Activated T-helper 1 cell treated with anti-CD3 and anti-CD28 coated beads, Interleukin-12 subunit alpha, Interleukin-12 subunit beta, Interleukin-2, Interleukin-4 antibody, amounts not matched to agents 30 ng/mL and 10 ng/mL and 1 ng/mL, durations not matched to agents 14 hours and 24 hours and 36 hours (primary cell): ENCODE results near the gene RPGR. TPM values are rescaled to one million over a fixed set of nuclear protein-coding genes. Genes with fewer than 3 reads are reported as not detected.
A peak's percentile ranks its signal among the peaks of the same experiment; 100 is the strongest.

Experiments used
- DNase-seq: peaks from one replicate; pipeline ENCODE4 v3.0.0; 2021; ENCODE audit warnings: low spot score
- H3K27ac Mint-ChIP-seq: one replicate; pipeline ENCODE4 v1.8.0; 2021; ENCODE audit warnings: mild to moderate bottlenecking, mixed read lengths
- H3K27me3 Mint-ChIP-seq: one replicate; pipeline ENCODE4 v1.8.0; 2022; ENCODE audit warnings: mild to moderate bottlenecking, moderate library complexity, mixed read lengths; ENCODE audit not compliant: insufficient read depth
- H3K36me3 Mint-ChIP-seq: one replicate; pipeline ENCODE4 v1.8.0; 2021; ENCODE audit warnings: low read depth, mixed read lengths
- H3K4me1 Mint-ChIP-seq: one replicate; pipeline ENCODE4 v1.8.0; 2021; ENCODE audit warnings: low read depth, mixed read lengths
- H3K4me3 Mint-ChIP-seq: one replicate; pipeline ENCODE4 v1.8.0; 2021; ENCODE audit warnings: mild to moderate bottlenecking, moderate library complexity, mixed read lengths
- H3K9me3 Mint-ChIP-seq: one replicate; pipeline ENCODE4 v1.8.0; 2021; ENCODE audit warnings: mixed read lengths
- intact Hi-C: fragments of 100-400 bp; cut with micrococcal nuclease; formaldehyde crosslinking; loops from one replicate; pipeline ENCODE4 v1.15.1; 2024
- total RNA-seq: library from RNA; stranded (reverse); gene quantifications from 2 replicates; pipeline ENCODE4 v1.2.3, GENCODE V29; 2022

RPGR gene
- total RNA-seq, 1 donor from 2014 or later = 9.3 TPM

DNA sequence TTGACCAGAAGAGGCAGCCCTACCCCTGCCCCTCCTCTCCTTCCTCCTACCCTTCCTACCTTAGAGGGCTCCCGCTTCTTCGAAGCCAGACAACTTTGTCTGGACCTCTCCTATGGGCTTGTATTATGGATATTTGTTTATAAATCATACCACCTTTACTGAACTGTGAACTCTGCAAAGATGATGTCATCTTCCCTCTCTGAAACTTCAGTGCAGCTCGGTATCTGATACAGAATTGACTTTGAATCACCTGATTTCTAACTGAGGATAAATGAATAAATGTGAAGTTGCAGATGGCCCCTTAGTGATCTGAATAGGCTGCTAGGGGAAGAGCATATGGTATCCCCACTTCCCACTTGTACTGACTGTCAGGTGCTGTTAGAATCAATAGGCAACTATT, 24.0 kb upstream of the RPGR start:
- Mint-ChIP-seq H3K4me1 (no peaks in the 10 kb centered on the region), H3K9me3 (no peaks in the 10 kb centered on the region), H3K36me3 (no peaks in the 10 kb centered on the region), H3K27me3 (no peaks in the 10 kb centered on the region), H3K27ac (no peak overlapping the region), H3K4me3 (no peak overlapping the region)
- no peak for DNase-seq
- intact Hi-C loops = no loop called here

DNA sequence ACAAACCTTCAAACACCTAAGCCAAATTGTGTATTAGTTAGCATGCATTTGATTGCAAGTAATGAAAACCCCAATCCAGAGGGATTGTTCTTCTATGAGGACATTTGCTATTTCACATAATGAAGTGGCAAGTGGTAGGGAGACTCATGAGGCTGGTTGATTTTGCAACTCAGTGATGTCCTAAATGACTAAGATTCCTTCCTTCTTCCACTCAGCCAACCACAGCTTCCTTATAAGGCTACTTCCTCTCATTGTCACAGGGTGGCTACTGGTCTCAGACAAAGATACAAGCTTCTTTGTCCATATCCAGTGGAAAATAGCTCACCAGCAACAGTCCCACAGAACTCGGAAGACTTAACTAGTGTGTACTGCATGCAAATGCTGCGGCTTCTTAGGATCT, 19.8 kb upstream of the RPGR start:
- Mint-ChIP-seq H3K4me3 (no peak overlapping the region), H3K36me3 (no peaks in the 10 kb centered on the region), H3K27me3 (no peaks in the 10 kb centered on the region), H3K9me3 (no peaks in the 10 kb centered on the region), H3K27ac (no peak overlapping the region), H3K4me1 (no peaks in the 10 kb centered on the region)
- no peak for DNase-seq
- intact Hi-C loops = no loop called here

DNA sequence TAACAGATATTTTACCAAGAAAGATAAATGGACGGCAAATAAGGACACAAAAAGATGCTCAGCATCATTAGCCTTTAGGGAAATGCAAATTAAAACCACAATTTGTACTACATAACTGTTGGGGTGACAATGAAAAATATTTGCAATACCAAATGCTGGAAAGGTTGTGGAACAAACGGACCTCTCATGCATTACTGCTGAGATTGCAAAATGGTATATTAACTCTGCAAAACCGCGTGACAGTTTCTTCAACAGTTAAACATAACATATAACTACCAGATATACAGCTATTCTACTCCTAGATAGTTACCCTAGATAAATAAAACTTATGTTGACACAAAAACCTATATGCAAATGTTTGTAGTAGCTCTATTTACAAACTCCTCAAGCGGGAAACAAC, 18.8 kb upstream of the RPGR start:
- no peak overlapping the region for H3K4me3 Mint-ChIP-seq
- no peak for DNase-seq
- no peaks in the 10 kb centered on the region for H3K4me1 Mint-ChIP-seq
- intact Hi-C loops = no loop called here
- H3K9me3 Mint-ChIP-seq = no peaks in the 10 kb centered on the region
- no peaks in the 10 kb centered on the region for H3K36me3 Mint-ChIP-seq
- H3K27me3 Mint-ChIP-seq = no peaks in the 10 kb centered on the region
- H3K27ac Mint-ChIP-seq = no peak overlapping the region

DNA sequence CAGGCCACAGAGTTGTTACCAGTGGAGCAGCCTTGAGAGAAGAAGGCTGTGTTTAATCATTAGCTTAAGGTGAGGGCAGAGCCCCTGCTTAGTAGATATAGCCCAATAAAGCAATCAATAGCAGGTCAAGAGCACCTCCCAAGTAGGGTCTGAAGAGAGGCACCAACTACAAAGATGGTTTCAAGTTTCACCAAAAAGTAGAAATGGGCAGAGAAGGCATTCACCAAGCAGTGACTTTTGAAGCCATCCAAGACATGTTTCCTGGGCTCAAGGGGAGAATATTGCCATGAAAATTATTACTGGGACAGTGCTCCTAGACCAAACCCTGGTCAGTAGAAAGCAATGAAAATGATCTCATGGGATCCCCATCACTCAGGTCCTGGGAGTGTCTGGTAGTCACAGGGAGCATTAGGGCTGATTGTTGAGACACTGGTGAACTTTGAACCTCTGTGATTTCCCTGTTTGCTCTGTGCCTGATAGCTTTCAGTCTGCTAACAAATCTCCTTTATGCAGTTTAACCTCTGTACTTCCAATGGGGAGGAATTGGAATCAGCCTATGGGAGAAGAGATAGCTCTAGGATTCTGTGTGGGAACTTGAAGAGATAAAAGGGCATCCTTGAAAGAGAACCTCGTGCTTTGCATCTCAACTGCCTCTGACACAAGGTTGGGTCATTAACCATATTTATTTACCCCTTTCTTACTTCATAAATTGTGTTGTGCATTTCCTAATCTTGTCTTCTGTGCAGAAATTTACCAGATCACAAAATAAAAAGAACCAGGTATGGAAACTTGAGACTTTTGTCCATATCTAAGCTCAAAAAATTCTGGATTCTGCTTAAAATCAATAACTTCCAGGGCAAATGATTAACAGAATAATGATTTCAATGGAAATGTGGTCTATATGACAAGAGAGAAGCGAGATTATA, 15.8 kb upstream of the RPGR start:
- Mint-ChIP-seq H3K9me3 (no peaks in the 10 kb centered on the region), H3K27me3 (no peaks in the 10 kb centered on the region), H3K36me3 (no peaks in the 10 kb centered on the region), H3K4me3 (no peak overlapping the region), H3K4me1 (no peaks in the 10 kb centered on the region), H3K27ac (no peak overlapping the region)
- intact Hi-C loops = no loop called here
- no peak for DNase-seq

DNA sequence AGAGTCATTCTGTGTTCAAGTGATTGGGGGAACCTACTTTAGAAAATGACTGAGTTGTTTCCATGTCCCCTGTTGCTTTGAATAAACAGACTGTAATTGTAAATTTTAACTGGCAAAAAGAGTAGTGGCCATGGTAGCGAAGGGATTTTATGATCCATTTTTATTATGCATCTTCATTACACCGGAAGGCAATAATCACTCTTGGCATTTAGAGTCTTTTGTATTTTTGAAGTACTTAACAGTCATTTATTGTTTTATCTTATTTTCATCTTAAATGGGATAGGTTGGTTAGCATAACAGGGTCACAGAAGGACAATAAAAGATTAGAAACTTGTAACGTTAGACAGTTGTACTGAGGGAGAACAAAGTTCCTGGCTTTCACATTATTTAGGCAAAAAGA, 14.1 kb upstream of the RPGR start:
- H3K27ac Mint-ChIP-seq = no peak overlapping the region
- intact Hi-C loops = no loop called here
- no peak for DNase-seq
- H3K4me1 Mint-ChIP-seq = no peaks in the 10 kb centered on the region
- H3K9me3 Mint-ChIP-seq = no peaks in the 10 kb centered on the region
- H3K36me3 Mint-ChIP-seq = no peaks in the 10 kb centered on the region
- no peaks in the 10 kb centered on the region for H3K27me3 Mint-ChIP-seq
- H3K4me3 Mint-ChIP-seq = no peak overlapping the region

DNA sequence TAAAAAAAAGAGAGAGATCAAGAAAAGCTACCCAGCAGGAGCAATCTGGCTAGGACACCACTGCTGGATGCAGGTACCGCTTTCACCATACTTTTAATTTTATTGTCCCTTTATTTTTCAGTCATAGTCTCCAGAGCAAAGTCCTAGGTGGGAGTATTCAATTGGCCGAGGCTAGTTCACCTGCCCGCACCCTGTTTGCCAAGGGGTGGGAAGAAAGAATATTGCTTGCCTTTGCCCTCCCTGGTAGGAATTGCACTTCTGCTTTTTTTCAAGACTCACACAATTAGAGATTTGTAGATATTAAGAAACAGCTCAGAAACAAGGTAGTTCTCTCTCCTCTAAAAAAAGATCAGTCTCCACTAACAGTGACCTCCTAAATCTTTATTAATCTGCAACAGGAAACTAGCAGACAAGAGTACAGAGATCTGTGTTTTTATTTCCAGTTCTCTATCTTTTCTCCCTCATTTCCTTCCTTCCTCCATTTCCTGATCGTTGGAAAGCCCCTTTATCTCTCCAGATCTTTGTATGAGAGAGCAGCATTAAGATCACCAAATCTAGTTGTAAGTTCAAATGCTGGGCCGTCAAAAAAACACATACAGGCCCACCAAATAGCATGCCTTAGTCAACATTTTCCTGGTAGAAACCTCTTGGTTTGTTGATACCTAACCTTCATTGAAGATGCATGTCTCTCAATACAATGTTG, 9.4 kb upstream of the RPGR start:
- no peaks in the 10 kb centered on the region for H3K27me3 Mint-ChIP-seq
- no peaks in the 10 kb centered on the region for H3K4me1 Mint-ChIP-seq
- no peaks in the 10 kb centered on the region for H3K9me3 Mint-ChIP-seq
- H3K4me3 Mint-ChIP-seq = no peak overlapping the region
- H3K36me3 Mint-ChIP-seq = no peaks in the 10 kb centered on the region
- no peak for DNase-seq
- intact Hi-C loops = no loop called here
- no peak overlapping the region for H3K27ac Mint-ChIP-seq

DNA sequence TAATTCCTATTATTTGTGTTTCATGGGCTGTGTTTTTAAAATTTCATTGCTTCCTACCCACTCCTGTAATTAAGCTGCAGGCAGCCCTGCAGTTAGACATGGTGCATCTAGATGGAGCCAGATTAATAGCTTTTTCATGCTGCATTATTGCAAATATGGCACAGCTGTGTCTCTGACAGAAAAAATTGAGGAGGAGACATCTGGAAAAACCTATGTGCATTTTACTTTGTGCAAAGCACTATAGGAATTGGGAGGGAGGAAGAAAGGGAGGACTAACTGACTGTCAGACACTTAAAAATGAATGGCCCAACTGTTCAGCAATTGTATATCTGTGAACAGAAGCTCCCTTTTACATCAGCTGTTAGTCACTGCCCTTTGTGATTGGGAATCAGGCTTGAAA, 8.1 kb upstream of the RPGR start:
- intact Hi-C loops = no loop called here
- Mint-ChIP-seq H3K4me1 (no peaks in the 10 kb centered on the region), H3K4me3 (no peak overlapping the region), H3K36me3 (no peaks in the 10 kb centered on the region), H3K27me3 (no peaks in the 10 kb centered on the region), H3K27ac (no peak overlapping the region), H3K9me3 (no peaks in the 10 kb centered on the region)
- no peak for DNase-seq

DNA sequence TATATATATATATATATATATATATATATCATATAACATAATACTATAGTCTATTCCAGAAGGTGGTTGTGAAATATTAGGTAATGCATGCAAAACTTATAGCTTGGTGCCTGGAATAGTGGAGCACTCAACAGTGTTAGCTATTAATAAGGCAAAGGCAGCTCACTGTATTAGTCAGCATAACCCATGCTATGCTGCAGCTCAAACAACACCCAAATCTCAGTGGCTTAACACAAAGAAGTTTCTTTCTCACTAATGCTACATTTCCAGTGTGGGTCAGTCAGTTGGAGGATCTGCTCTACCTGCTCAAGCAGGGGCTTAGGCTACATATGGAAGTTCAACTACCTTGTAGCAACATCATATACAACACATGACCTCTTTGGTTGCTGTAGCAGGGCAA, 5.2 kb upstream of the RPGR start:
- intact Hi-C loops = no loop called here

DNA sequence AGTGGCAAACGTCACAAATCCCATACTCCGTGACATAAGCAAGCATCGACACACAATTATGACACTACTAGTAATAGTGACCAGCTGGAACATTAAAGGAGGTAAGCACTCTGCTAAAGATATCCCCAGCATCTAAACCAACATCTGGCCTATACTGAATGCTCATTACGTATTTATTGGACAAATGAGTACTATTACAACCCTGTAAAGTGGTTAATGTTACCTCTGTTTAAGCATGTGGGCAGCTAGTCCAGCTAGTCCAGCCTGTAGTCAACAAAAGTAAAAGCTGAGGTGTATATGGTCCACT, 419 bp upstream of the RPGR start:
- intact Hi-C loops = loop anchor here (1.0 to 10.0 kb wide), 7 partner anchors 67 to 582 kb away; partner anchors contain the start of genes DYNLT3 and TSPAN7
- DNase-seq = no peak
- H3K9me3 Mint-ChIP-seq = no peaks in the 10 kb centered on the region
- H3K4me1 Mint-ChIP-seq = peaks cover 8% of the 10 kb centered on the region
- no peaks in the 10 kb centered on the region for H3K27me3 Mint-ChIP-seq
- H3K36me3 Mint-ChIP-seq = no peaks in the 10 kb centered on the region
- peak overlapping the region; percentile 96 for H3K27ac Mint-ChIP-seq
- peak overlapping the region; percentile 92 for H3K4me3 Mint-ChIP-seq

More for the DNA sequence above, 5.2 kb upstream of the RPGR start:
- Mint-ChIP-seq H3K4me3 (no peak overlapping the region), H3K36me3 (no peaks in the 10 kb centered on the region), H3K9me3 (no peaks in the 10 kb centered on the region), H3K27ac (no peak overlapping the region), H3K4me1 (no peaks in the 10 kb centered on the region), H3K27me3 (no peaks in the 10 kb centered on the region)
- no peak for DNase-seq

DNA sequence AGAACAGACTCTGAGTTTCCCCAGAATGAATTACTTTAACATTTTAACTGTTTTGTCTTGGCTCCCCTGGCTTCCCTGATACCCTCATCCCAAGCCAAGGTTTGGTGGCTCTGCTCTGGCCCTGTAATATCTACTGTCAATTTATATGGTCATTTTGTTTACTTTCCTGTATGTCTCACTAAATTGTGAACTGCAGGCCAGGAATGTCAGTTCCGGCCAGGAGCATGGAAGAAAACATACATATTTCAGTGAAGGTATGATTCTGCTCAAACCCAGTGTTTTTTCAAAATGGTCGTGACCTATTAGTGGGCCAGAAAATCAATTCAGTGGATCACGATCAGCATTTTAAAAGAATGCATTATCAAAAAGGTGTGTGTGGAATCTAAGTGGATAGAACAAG, 1.2 kb downstream of the RPGR start:
- no peaks in the 10 kb centered on the region for H3K36me3 Mint-ChIP-seq
- no peaks in the 10 kb centered on the region for H3K27me3 Mint-ChIP-seq
- peak overlapping the region; percentile 92 for H3K4me3 Mint-ChIP-seq
- DNase-seq = no peak
- intact Hi-C loops = loop anchor here (2.0 to 10.0 kb wide), 4 partner anchors 65 to 479 kb away; partner anchors contain the start of genes DYNLT3 and TSPAN7
- peaks cover 8% of the 10 kb centered on the region for H3K4me1 Mint-ChIP-seq
- H3K9me3 Mint-ChIP-seq = no peaks in the 10 kb centered on the region
- H3K27ac Mint-ChIP-seq = peak overlapping the region; percentile 44

DNA sequence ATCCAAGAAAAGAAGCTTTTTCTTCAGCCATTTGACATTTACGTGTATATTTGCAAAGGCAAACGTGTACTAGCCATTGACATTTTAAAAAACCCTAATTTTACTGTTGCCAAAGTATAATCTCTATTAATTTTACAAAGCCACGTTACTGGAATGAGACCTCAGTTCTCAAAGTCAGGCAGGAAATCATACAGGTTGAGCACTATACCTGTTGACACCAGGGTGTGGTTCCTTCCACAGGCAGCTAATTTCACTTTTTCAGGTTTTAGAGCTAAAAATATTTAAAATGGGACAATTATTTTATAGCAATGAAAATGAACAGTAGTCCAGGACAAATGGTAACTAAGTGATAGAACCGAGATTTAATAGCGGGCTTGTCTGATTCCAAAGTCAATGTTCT, 6.5 kb downstream of the RPGR start:
- DNase-seq = no peak
- H3K36me3 Mint-ChIP-seq = no peaks in the 10 kb centered on the region
- no peak overlapping the region for H3K4me3 Mint-ChIP-seq
- no peak overlapping the region for H3K27ac Mint-ChIP-seq
- H3K9me3 Mint-ChIP-seq = no peaks in the 10 kb centered on the region
- H3K4me1 Mint-ChIP-seq = no peaks in the 10 kb centered on the region
- intact Hi-C loops = loop anchor here (10.0 kb wide), 1 partner anchor 244 kb away; the partner anchor contains the start of gene TSPAN7
- H3K27me3 Mint-ChIP-seq = no peaks in the 10 kb centered on the region

DNA sequence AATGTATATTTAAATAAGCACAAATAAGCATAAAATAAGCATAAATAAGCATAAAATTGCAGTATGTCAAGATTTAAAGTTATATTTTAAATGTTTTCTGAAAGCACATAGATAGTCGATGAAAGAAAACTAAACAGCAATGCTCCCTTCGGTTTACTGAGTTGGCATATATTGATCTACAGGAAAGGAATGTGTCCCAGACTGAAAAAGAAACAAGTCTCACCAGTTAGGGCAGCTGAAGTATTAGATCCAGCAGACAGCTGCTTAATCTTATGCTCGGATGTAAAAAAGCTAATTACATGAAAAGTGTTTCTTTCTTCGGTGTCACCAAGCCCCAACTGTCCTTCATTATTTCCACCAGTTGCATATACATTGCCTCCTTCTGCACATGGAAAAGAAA, 8.7 kb downstream of the RPGR start:
- no peaks in the 10 kb centered on the region for H3K9me3 Mint-ChIP-seq
- H3K27ac Mint-ChIP-seq = no peak overlapping the region
- no peaks in the 10 kb centered on the region for H3K4me1 Mint-ChIP-seq
- intact Hi-C loops = no loop called here
- H3K27me3 Mint-ChIP-seq = no peaks in the 10 kb centered on the region
- no peak for DNase-seq
- no peaks in the 10 kb centered on the region for H3K36me3 Mint-ChIP-seq
- no peak overlapping the region for H3K4me3 Mint-ChIP-seq

DNA sequence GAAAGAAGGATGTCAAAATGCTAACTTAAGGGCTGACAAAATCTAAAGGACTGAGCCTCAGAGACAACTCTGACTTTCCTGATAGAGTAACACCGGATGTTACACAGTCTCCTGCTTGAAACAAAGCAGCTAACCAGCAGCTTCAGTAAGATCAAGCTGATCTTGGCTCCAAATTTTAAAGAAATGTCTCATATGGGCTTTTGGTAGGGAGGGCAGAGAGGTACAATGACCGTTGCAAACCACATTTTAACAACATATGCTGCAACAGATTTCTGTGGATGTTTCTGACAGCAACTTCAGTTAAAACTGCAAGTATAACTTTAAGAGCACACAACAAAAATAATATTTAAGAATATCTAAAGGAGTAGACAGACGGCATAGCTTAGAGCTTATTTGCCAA, 9.1 kb downstream of the RPGR start:
- no peak for DNase-seq
- intact Hi-C loops = no loop called here
- H3K27me3 Mint-ChIP-seq = no peaks in the 10 kb centered on the region
- H3K9me3 Mint-ChIP-seq = no peaks in the 10 kb centered on the region
- H3K36me3 Mint-ChIP-seq = no peaks in the 10 kb centered on the region
- no peak overlapping the region for H3K4me3 Mint-ChIP-seq
- no peak overlapping the region for H3K27ac Mint-ChIP-seq
- H3K4me1 Mint-ChIP-seq = no peaks in the 10 kb centered on the region
